HG03025 (cell line): ENCODE data around the gene BRDT.
"Not testable (repeated sequence)": the region's sequence is repeated elsewhere in the genome, so short reads cannot be mapped to it uniquely, and the experiment has no call there.

Experiments used
- ATAC-seq: cut with Tn5 transposase; IDR thresholded peaks from one replicate; pipeline ENCODE4 v1.9.1; 2021; ENCODE audit warnings: mild to moderate bottlenecking, moderate library complexity; ENCODE audit not compliant: unreplicated experiment, low FRiP score

The BRDT gene

DNA sequence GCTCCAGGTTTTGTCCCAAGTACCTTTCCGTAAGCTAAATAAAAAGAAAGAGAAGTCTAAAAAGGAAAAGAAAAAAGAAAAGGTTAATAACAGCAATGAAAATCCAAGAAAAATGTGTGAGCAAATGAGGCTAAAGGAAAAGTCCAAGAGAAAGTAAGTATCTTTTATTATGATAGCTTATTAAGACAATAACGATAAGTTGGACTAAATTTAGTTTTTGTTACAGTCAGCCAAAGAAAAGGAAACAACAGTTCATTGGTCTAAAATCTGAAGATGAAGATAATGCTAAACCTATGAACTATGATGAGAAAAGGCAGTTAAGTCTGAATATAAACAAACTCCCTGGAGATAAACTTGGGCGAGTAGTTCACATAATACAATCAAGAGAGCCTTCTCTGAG is 31.5 kb downstream of the BRDT start:
- ATAC-seq, result no peak

DNA sequence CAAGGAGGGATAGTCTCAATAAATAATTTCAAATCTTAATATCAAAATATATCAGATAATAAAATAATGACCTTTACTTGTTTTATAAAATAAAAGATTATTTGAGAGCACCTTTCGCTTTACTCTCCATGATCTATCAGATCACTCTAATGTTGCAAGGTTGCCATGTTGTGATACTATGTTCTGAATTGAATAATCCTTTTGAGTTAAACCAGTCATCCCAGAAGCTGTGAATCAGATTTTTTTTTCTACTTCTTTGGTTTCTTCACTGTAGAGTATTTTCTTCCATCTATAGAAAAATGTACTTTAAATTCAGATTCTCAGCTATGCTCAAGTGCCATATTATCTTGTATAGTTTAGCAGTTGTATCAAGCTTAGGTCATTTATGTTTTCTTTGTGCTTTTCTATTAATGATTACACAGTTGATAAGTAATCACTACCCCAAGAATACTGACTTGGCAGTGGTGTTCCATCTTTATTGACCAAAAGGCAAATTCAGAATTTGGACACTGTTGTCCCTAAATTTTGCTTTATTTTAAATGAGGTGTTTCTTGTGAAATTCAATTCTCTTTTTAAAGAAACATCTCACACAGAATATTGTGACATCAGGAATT is 32.9 kb downstream of the BRDT start:
- ATAC-seq, result no peak

DNA sequence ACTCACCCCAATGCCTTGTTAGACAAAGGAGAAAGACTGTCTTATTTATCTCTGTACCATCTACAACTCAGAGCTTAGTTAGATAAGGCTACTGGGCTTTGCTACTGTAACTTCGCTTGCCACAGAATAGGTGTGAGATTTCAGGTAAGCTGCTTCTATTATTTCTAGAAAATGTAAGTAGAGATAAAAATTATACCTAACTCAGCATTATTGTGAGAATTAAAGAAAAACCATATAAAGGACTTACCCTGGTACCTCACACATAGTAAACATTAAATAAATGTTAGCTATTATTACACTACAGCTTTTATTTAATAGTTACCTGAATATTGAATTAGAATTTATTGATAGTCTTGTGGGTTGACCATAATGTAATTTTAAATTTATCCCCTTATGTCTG is 44.1 kb downstream of the BRDT start:
- no peak for ATAC-seq

DNA sequence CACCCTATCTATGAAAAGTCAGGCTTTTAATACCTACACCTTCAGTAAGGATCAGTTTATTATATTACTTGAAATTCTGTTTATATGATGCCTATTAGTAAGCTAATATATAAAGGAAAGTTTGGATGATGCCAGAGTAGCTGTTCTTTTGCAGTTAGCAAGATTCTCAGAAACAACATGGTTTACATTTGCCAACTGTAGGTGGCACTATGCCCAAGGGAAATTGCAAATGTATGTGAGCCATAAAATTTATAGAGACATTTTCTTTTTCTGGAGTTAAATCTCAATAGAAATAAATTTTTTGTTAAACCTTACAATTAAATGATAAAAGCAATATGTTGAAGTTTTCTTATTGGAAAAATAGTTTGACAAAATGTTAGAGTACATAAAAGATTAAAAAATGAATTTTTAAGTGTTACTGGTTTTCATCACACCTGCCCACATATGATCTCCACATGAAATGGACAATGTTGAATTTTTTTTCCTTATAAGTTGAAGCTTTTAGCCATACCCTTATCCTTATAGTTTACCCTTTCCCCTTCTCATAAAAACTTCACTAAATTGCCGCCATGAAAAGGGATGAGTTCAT is 48.5 kb downstream of the BRDT start:
- ATAC-seq, result no peak

DNA sequence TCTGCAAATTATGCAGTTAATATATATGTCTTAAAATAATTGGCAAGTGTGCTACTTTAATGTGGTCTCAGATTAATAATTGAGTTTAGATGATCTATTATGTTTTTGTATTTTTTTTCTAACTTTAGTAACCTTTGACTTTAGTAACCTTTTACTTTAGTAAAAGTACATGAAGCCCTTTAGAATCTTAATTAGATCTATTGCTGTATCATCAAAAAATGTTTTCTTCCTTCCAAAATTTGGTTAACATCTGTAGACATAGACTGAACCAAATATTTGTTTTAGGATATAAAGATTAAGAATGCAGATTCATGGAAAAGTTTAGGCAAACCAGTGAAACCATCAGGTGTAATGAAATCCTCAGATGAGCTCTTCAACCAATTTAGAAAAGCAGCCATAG is 54.9 kb downstream of the BRDT start:
- no peak for ATAC-seq

DNA sequence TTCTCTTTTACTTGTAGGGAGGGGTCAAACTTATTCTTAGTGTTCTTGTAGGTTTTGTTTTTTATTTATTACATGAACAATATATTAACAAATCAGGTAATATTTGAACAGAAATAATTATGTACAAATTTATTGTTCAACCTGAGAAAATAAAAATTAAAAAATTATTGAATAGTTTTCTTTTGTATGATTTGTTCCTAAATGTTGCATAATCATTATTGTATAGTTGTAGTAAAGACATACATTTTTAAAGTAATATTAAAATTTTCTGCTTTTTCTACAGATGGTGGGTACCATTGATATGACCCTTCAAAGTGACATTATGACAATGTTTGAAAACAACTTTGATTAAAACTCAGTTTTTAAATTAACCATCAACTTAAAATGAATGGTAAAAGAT is 64.7 kb downstream of the BRDT start:
- ATAC-seq, result no peak

DNA sequence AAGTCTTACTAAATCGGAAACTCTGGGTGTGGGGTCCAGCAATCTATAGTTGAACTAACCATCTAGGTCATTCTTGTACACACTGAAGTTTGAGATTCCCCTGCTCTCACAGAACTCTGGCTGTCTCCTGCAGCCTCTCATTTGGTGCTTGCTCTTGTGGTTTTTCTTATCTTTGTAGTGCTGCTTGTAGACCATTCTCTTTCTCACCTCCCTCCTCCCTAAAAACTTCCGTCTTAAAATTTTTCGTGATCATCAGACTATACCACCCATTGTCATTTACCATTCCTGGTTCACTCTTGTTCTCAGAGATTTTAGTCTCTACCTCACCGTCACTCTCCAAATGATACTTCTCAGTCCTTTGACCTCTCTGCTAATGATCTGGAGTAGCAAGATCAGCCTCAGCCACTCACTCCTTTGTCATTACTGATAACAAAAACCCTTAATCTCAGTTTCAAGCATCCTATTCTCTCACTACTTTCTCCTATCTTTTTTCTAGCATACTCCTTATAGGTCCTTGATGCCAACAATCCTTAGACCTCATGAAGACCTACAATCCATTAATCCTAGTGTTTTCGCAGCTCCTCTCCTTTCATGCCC is 67.6 kb downstream of the BRDT start:
- no peak for ATAC-seq

DNA sequence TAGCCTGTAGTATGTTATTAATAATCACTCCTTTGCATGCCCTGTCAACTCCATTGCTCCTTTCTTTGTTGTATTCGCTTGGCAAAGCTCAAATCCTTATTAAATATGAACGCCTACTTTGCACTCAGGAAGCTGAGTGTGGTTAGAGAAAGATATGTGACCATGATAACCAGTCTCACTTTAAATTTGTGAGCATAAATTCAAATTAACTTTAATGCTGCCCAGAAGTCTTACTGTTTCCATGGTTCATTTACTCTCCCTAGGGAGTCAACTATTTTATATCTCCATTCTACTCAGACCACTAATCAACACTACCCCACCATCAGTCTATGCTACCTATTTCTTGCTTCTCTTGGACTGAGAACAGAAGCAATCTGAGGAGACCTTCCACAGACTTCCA is 68.5 kb downstream of the BRDT start:
- ATAC-seq, result no peak

DNA sequence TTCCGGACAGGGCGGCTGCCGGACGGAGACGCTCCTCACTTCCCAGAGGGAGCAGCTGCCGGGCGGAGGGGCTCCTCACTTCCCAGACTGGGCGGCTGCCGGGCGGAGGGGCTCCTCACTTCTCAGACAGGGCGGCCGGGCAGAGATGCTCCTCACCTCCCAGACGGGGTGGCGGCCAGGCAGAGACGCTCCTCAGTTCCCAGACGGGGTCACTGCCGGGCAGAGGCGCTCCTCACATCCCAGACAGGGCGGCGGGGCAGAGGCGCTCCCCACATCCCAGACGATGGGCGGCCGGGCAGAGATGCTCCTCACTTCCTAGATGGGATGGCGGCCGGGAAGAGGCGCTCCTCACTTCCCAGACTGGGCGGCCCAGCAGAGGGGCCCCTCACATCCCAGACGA is 76.8 kb downstream of the BRDT start:
- not testable (repeated sequence) for ATAC-seq

DNA sequence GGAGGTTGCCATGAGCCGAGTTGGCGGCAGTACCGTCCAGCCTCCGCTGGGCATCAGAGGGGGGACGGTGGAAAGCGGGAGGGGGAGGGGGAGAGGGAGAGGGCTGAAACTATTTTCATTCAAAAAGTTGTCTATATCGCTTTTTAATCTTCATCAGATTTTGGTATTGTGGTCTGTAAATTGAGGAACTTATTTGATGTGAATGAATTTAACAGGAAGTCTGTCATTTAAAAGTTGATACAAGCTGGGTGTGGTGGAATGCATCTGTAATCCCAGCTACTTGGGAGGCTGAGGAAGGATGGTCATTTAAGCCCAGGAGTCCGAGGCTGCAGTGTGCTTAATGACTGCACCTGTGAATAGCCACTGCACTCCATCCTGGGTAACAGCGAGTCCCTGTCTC is 77.6 kb downstream of the BRDT start:
- no peak for ATAC-seq

DNA sequence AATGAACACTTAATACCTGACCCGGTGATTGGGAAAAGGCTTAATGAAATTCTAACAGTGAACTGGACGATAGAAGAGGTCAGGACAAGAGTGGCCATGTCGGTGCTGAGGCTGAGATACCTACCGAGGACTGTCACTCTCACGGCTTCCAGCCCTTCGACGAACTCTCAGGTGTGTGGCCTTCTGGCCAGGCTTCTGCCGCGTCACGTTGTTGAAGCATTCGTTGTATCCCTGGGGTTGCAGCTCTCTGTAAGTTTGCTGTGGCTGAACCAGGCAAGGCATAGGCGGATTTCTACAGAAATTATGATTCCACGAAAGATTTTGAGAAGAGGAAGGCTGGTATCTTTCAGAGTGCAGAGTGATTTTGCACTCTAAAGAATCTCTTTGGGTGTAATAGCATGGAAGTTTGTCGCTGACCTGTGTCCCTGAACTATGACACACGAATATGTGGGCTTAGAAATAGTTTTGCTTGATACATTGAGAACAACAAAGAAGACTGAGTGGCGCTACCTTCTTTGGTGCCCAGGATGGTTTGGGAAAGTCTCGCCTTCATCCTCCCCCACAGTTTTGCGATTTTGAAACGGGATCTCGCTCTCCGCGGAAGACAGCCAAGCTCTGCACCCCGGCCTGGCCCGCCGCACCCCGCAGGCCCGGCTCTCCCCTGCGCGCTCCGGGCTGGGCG is 80.2 kb downstream of the BRDT start:
- no peak for ATAC-seq

DNA sequence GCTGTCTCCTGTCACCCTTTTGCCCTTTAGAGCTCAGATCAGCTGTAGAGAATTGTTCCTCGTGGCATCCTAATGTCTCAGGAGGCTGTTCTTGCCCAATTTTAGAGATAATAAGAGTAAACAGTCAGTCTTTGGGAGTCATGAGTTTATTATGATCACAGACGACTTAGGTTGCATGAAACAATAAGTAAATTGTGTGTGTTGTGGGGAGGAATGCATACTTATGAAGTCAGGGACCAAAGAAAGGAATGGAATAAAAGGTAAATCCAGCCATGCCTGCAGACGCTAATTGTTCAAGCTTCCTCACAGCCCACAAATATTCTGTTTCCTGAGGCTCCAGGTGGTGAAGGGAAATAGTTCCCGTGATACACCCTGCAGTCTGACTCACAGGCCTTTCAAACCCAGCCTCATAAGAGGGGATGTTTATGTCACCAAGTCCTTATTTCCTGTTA is 81.5 kb downstream of the BRDT start:
- ATAC-seq, result no peak

DNA sequence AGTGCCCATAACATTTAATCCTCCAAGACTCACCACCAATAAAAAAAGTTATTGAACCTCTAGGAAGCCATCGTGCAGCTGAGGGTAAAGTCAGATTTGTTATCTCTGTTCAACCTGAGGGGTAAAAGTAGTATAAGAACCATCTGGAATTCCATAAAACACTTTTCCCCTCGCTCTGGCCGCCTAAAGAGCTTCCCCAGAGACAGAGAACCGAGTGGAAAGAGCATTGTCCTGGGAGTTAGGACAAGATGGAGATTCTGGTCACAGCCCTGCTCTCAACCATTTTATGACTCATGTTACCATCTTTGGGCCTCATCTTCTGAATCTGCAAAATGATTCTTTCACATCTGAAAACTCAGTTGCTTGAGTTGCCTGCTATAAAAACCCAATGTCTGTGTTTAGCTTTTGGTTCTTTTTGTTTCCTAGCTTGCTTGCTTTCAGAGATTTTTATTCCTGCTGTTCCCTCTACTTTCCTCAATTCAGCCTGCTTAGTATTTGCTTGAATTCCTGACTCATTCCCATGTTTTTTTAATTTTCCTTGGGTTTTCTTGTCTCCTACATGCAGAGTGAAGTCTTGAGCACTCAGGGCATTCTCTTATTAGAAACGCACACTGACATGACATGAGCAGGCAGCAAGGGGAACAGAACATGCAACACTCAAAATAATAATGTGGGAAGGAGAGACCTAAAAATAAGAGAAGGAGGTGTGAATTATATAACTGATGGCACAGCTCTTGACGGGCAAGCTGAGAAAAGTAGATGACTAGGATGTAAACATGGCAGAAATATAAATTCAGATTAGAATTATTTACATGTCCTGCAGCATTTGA is 82.3 kb downstream of the BRDT start:
- no peak for ATAC-seq

DNA sequence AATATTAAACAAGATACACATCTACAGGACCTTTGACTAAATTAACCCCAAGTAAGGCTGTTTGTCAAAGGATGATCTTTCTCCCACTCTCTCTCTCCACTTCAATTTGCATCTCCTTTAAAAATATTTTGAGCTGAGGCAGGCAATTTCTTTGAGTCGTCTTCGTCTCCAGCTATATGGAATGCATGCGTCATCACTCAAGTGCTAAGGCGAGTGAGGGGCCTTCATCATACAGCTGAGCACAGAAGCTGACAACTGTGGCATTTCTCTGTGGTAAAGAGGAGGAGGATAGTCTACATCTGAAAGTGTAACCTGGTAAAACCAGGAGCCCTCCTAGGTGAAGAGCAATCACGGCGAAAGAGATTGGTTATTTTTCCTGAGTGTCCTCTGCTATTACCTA is 88.2 kb downstream of the BRDT start:
- no peak for ATAC-seq

DNA sequence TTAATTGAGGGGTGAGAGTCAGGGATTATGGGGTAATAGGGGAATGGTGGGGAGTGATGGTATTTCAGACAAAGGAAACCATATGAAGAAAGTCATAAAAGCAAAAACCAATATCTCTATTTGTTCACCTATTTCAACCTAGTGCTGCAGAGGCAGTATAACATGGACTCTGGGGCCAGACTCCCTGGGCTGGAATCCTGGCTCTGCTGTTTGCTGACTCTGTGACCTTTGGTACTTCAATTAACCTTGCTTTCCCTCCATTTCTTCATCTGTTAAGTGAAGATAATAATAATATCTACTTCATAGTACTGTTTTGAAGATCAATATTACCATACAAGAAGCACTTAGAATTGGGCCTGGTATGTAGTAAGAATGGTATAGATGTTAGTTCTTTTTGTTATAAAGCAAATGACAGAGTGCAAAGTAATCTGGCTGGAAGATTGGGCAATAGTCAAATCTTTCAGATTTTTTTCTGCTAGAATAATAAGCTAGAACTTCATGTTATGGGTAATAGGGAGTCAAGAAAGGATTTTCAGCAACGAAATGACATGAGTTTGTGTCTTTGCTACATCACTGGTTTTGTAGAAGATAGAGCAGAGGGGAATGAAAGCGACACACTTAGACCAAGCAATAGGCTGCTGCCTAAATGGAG is 89.6 kb downstream of the BRDT start:
- no peak for ATAC-seq

DNA sequence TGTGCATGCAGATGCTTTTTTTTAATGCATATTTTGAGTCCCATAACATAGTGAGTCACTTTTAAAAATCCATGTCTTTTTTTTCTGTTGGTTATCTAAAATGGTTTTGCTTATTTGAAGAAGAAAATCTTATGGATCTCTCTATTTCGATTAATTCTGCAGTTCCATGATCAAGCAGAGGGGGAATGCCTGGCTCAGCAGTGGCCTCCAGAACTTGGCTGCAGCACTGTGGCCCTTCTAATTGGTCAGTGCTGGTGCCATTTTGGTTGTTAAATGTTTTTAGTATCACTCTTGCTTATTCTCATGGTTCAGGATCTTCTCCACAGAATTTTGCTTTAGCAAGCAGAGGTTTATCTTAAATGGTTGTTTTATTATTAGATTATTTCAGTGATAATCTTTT is 91.8 kb downstream of the BRDT start:
- ATAC-seq, result no peak

DNA sequence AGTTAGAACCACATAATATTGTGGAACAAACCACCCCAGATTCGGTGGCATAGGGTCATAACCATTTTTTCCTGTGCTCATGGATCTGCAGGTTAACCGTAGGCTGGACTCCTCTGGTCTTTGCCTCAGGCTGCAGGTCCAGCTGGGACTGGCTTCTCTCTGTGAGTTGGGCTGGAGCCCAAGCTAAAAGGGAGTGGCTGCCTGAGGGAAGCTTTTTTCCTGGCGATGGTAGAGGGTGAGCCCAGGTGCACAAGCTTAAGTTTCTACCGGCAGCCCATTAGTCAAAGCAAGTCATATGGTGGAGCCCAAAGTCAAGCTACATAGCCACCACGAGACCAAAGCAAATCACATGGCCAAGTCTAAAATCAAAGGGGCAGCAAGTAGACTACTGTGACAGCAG is 94.4 kb downstream of the BRDT start:
- no peak for ATAC-seq

DNA sequence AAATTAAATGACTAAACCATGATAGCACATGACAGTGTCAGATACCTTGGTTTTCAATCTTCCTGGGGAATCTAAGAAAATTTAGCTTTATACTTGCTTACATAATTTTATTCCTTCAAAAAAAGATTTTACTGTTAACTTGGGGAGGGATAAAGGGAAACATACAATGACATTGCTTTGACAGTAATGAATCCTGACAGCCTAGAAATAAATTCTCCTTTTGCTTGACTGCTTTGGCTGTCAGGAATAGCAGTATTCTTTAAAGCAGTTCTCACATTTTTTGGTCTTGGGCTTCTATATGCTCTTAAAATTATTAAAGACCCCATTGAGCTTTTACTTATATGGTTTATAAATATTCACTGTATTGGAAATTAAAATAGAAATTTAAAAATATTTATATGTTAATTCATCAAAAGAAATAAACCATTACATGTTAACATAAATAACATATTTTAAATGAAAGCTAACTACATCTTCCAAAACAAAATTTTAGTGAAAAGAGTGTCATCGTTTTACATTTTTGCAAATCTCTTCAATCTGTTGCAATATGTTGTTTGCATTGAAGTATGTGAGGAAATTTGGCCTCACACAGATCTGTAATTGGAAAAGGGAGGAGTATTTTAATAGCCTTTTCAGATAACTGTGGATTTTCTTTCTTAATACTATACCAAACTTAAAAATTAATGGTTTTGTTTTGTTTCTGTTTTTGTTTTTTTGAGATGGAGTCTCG is 96.7 kb downstream of the BRDT start:
- ATAC-seq, result no peak

DNA sequence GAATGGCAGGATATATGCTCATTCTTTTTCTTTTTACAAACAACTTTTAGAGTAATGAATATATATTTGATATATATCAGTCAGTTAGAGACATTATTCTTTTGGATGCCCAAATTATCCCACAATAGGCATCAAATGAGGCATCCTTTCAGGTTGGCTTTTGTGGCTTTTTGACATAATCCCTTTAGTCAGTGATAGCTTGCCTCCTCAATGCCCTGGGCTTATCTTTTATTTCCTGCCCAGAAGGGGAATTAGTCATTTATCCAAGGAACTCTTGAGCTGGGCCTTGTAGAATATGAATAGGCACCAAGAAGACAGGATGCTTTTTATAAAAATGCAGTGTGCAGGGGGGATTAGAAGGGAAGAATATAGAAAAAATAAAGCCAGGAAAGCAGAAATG is 102.7 kb downstream of the BRDT start:
- no peak for ATAC-seq
